ENCODE measurements around the gene FOLR1.

The FOLR1 gene

GRCh38 chr11:72224564-72225410, 32.8 kb downstream of the FOLR1 start, which contains the start of gene INPPL1:
Gene INPPL1 (plus strand): TSS chr11:72224767. CDS start chr11:72224985, 218 bp downstream.
- peak; percentile 44 for DNase-seq

- DNase-seq = no peak
Observed at GRCh38 chr11:72225411-72225951, 33.5 kb downstream of the FOLR1 start.

- no peak for DNase-seq
Observed at GRCh38 chr11:72226701-72227100, 34.8 kb downstream of the FOLR1 start.

- no peak for DNase-seq
Observed at GRCh38 chr11:72227316-72228228, 35.6 kb downstream of the FOLR1 start.

GRCh38 chr11:72228229-72228843, 36.4 kb downstream of the FOLR1 start:
- DNase-seq = no peak

GRCh38 chr11:72228844-72229231, 36.9 kb downstream of the FOLR1 start:
- no peak for DNase-seq

- DNase-seq = no peak
Observed at GRCh38 chr11:72229336-72229924, 37.5 kb downstream of the FOLR1 start.

- DNase-seq = no peak
Observed at GRCh38 chr11:72229925-72230763, 38.2 kb downstream of the FOLR1 start.

- DNase-seq = no peak
Observed at GRCh38 chr11:72230764-72231365, 38.9 kb downstream of the FOLR1 start.

- DNase-seq = no peak
Observed at GRCh38 chr11:72231396-72232259, 39.7 kb downstream of the FOLR1 start.

GRCh38 chr11:72232260-72233055, 40.5 kb downstream of the FOLR1 start:
- no peak for DNase-seq

GRCh38 chr11:72233056-72233772, 41.3 kb downstream of the FOLR1 start:
- DNase-seq = no peak

- no peak for DNase-seq
Observed at GRCh38 chr11:72233773-72234513, 42.0 kb downstream of the FOLR1 start.

GRCh38 chr11:72234514-72234830, 42.5 kb downstream of the FOLR1 start:
- no peak for DNase-seq

GRCh38 chr11:72234920-72235319, 43.0 kb downstream of the FOLR1 start:
- no peak for DNase-seq

- DNase-seq = no peak
Observed at GRCh38 chr11:72235351-72236057, 43.6 kb downstream of the FOLR1 start.

GRCh38 chr11:72236083-72236697, 44.2 kb downstream of the FOLR1 start:
- DNase-seq = no peak

All from fibroblast of skin of right quadriceps (primary cell).